ENCODE results near the gene KRTAP10-12. TPM values are rescaled to one million over a fixed set of nuclear protein-coding genes. Genes with fewer than 3 reads are reported as not detected.

Gene KRTAP10-12
- total and polyA plus RNA-seq, 2 of the 13 experiments (the other 11 are each of a cell fraction or from before 2014, with no cell fraction given), result not detected

DNA sequence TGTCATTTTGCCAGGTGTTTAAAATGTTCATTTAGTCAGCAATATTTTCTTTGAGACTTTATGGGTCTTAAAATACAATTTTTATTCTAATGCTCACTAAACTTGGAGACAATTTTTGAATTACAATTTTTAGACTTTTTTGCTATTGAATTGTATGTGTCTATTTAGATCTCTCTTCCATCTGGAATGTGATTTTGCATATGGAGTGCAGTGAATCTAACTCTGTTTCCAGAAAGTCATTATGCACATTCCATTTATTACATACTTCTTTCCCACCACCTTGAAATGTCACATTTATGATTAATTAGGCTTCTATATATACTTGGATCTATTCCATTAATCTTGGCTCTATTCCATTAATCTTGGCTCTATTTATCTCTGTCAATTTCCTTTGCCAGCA is 20.0 kb downstream of the KRTAP10-12 start:
- Histone ChIP-seq H3K79me2 (ENCODE audit: insufficient read depth, low read length) (no peaks in the 10 kb centered on the region), H3K27me3 (ENCODE audit: control insufficient read depth in 1 of 2, insufficient read depth in 2 of 2, low read length in 2 of 2) (peaks cover 7 to 20% of the 10 kb centered on the region in 2 experiments; a peak in 4 of 5 replicates), H3K9ac (ENCODE audit: insufficient read depth, low read depth, low read length) (no peak overlapping the region), H4K20me1 (ENCODE audit: insufficient read depth, low read length) (no peaks in the 10 kb centered on the region), H3K4me2 (ENCODE audit: low read depth, low read length) (no peak overlapping the region), H3K9me3 (ENCODE audit: low read length) (no peaks in the 10 kb centered on the region), H3K4me1 (ENCODE audit: insufficient read depth, low read length) (peaks cover 9% of the 10 kb centered on the region; the same call in 1 of the 2 replicates), H2AFZ (ENCODE audit: low read length) (no peak overlapping the region), H3K27ac (ENCODE audit: extremely low read length, insufficient read depth, low read length) (no peak overlapping the region), H3K36me3 (replicated peaks in 1 of 2; ENCODE audit: control insufficient read depth in 1 of 2, insufficient read depth in 2 of 2, low read length in 2 of 2) (no peaks in the 10 kb centered on the region), H3K4me3 (replicated peaks in 1 of 3; ENCODE audit: insufficient read depth in 1 of 3, low read depth in 2 of 3, low read length in 3 of 3) (no peak overlapping the region)
- CTCF ChIA-PET (ENCODE audit: low intra/inter-chr PET ratio, low total read pairs), result no interaction called here
- TF ChIP-seq RFX3 (CRISPR knock-in tag; IDR thresholded peaks at IDR 0.05), result no peak
- TF ChIP-seq MAFK (conservative IDR thresholded peaks at IDR 0.05 in 1 of 2, IDR thresholded peaks at IDR 0.05 in 1 of 2; ENCODE audit: low read length in 2 of 2), result peak in 1 of 2 experiments; percentile 26; a peak in 2 of 4 replicates
- TF ChIP-seq ZNF75D (CRISPR knock-in tag; IDR thresholded peaks at IDR 0.05; ENCODE audit: borderline replicate concordance), result no peak
- no peak for TF ChIP-seq PTBP1 (IDR thresholded peaks at IDR 0.05; ENCODE audit: low read depth, low read length, poor library complexity, severe bottlenecking)
- TF ChIP-seq ZNF24 (IDR thresholded peaks at IDR 0.05), result no peak
- no peak for TF ChIP-seq HCFC1 (IDR thresholded peaks at IDR 0.05; ENCODE audit: low read depth, low read length)
- in situ Hi-C loops (cut with HindIII; ENCODE audit: extremely low pct_ligation_motif_present, low pct_unique_long_range_greater_than_20kb) (no loop called here), intact Hi-C loops (cut with micrococcal nuclease; ENCODE audit: unreplicated experiment) (no loop called here)
- POLR2A ChIA-PET, result no interaction called here
- no peak for DNase-seq (ENCODE audit: low spot score)
- no TSS peak for BruUV-seq (replicated peaks)
- no peak for FAIRE-seq
- ATAC-seq, result no peak

DNA sequence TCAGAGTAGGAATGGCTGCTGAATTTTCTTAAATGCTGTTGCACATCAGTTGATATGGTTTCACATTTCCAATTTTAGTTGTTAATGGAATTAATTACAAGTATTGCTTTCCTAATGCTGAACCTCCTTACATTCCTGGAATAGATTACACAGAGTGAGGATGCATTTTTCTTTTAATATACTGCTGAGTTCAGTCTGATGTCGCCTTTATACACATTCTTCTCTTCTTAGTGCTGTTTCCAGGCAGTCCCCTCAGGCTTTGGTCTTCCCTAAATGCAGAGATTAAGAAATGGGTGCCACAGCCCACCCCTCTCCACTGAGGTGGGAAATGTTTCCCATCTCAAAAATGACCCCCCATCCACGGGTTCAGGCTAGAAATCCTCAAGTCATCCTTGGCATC is 21.1 kb downstream of the KRTAP10-12 start:
- POLR2A ChIA-PET, result no interaction called here
- in situ Hi-C loops (cut with HindIII; ENCODE audit: extremely low pct_ligation_motif_present, low pct_unique_long_range_greater_than_20kb), result no loop called here
- intact Hi-C loops (cut with micrococcal nuclease; ENCODE audit: unreplicated experiment), result no loop called here

More for the DNA sequence above, 21.1 kb downstream of the KRTAP10-12 start:
- Histone ChIP-seq H4K20me1 (ENCODE audit: insufficient read depth, low read length) (no peaks in the 10 kb centered on the region), H3K4me1 (ENCODE audit: insufficient read depth, low read length) (peaks cover 9% of the 10 kb centered on the region; the same call in 1 of the 2 replicates), H3K79me2 (ENCODE audit: insufficient read depth, low read length) (no peaks in the 10 kb centered on the region), H3K9ac (ENCODE audit: insufficient read depth, low read depth, low read length) (no peak overlapping the region), H3K4me2 (ENCODE audit: low read depth, low read length) (no peak overlapping the region), H3K36me3 (replicated peaks in 1 of 2; ENCODE audit: control insufficient read depth in 1 of 2, insufficient read depth in 2 of 2, low read length in 2 of 2) (no peaks in the 10 kb centered on the region), H3K9me3 (ENCODE audit: low read length) (no peaks in the 10 kb centered on the region), H3K4me3 (replicated peaks in 1 of 3; ENCODE audit: insufficient read depth in 1 of 3, low read depth in 2 of 3, low read length in 3 of 3) (no peak overlapping the region), H2AFZ (ENCODE audit: low read length) (no peak overlapping the region), H3K27ac (ENCODE audit: extremely low read length, insufficient read depth, low read length) (no peak overlapping the region), H3K27me3 (ENCODE audit: control insufficient read depth in 1 of 2, insufficient read depth in 2 of 2, low read length in 2 of 2) (peaks cover 1 to 13% of the 10 kb centered on the region in 2 experiments; a peak in 3 of 5 replicates)
- 0% methylated on average over 2 of the region's 2 CpGs for WGBS (ENCODE audit: low lambda C conversion rate)
- DNase-seq (ENCODE audit: low spot score), result no peak
- no peak for FAIRE-seq
- no TSS peak for BruUV-seq (replicated peaks)
- TF ChIP-seq TRIM24 (CRISPR knock-in tag; IDR thresholded peaks at IDR 0.05), result no peak
- no peak for TF ChIP-seq CEBPZ (IDR thresholded peaks at IDR 0.05; ENCODE audit: low read length)
- no peak for TF ChIP-seq DR1 (CRISPR knock-in tag; IDR thresholded peaks at IDR 0.05)
- TF ChIP-seq, protein P1, sequence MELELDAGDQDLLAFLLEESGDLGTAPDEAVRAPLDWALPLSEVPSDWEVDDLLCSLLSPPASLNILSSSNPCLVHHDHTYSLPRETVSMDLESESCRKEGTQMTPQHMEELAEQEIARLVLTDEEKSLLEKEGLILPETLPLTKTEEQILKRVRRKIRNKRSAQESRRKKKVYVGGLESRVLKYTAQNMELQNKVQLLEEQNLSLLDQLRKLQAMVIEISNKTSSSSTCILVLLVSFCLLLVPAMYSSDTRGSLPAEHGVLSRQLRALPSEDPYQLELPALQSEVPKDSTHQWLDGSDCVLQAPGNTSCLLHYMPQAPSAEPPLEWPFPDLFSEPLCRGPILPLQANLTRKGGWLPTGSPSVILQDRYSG (CRISPR knock-in tag; IDR thresholded peaks at IDR 0.05), result no peak
- no peak for TF ChIP-seq ZNF83 (CRISPR knock-in tag; IDR thresholded peaks at IDR 0.05; ENCODE audit: borderline replicate concordance)
- CTCF ChIA-PET (ENCODE audit: low intra/inter-chr PET ratio, low total read pairs), result no interaction called here
- ATAC-seq, result no peak
